Fibroblast of mammary gland (primary cell): ENCODE results near the gene SPTA1.

Experiments used
- DNase-seq: peaks from one replicate; pipeline ENCODE4 v3.0.0-alpha.2; 2010; ENCODE audit warnings: low read depth
- H3K4me3 ChIP-seq: 2 replicates; pipeline ENCODE4 v1.5.1; 2011; ENCODE audit warnings: low read depth, mild to moderate bottlenecking, low read length, moderate library complexity; ENCODE audit not compliant: control insufficient read depth
- TF ChIP-seq, protein P1 (sequence below): conservative IDR thresholded peaks from 2 replicates; pipeline ENCODE4 v1.5.1; 2011; ENCODE audit warnings: low read depth, low read length, inconsistent platforms; ENCODE audit not compliant: control insufficient read depth, insufficient read depth

SPTA1 gene

DNA sequence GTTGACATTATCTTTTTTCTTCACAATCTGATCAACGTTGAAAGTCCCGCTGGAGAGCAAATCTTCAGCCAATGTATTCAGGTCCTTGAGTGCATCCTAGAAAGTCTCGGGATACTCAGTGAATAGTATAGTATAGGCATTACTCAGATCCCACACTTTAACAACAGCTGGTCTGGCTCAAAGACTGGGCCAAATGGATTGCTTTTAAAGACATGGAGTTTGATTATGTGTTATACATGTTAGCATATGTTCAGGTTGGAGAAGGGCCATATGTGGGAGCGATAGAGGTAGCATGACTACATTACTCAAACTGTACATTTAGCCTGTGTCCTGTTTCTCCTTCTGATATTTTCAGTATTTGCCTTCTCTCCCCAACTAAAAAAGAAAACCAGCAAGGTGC lies 48.4 kb downstream of the SPTA1 start:
- TF ChIP-seq, protein P1, sequence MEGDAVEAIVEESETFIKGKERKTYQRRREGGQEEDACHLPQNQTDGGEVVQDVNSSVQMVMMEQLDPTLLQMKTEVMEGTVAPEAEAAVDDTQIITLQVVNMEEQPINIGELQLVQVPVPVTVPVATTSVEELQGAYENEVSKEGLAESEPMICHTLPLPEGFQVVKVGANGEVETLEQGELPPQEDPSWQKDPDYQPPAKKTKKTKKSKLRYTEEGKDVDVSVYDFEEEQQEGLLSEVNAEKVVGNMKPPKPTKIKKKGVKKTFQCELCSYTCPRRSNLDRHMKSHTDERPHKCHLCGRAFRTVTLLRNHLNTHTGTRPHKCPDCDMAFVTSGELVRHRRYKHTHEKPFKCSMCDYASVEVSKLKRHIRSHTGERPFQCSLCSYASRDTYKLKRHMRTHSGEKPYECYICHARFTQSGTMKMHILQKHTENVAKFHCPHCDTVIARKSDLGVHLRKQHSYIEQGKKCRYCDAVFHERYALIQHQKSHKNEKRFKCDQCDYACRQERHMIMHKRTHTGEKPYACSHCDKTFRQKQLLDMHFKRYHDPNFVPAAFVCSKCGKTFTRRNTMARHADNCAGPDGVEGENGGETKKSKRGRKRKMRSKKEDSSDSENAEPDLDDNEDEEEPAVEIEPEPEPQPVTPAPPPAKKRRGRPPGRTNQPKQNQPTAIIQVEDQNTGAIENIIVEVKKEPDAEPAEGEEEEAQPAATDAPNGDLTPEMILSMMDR = no peak
- no peak for DNase-seq
- H3K4me3 ChIP-seq = no peak overlapping the region

DNA sequence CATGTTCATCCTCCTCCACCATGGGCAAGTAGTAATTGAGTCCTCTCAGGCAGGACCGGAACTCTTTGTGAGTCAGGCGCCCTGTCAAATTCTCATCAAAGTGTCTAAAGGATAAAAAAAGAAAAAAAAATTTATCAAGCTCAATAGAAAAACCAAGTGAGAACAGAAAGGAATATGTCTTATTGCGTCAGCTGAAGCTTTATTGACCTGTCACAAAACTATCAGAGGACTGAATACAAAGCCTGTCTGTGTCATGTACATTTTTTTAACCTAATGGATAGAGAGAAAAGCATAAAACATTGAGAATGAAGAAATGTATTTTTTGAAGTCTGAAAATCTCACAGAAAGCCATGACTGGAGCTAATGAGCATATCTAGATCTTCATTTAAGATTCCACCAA lies 72.8 kb downstream of the SPTA1 start:
- DNase-seq = no peak
- no peak overlapping the region for H3K4me3 ChIP-seq
- TF ChIP-seq, protein P1 = no peak

DNA sequence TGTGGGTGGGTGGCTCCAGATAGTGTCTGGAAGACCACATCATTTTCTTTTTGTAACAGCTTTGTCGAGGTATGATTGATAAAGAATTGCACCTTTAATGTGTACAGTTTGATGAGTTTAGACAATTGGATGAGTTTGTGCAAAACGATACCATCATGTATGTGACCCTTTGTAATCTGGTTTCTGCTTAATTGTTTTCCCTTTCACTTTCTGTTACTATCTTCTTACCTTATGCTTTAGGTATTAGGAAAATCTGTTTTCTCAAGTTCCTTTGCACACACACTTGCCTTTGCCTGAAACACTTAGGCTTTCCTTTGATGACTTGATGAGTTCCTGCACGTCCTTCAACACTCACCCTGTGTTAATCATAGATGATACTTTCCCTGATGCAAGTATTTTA lies 74.6 kb downstream of the SPTA1 start:
- DNase-seq = no peak
- no peak overlapping the region for H3K4me3 ChIP-seq
- TF ChIP-seq, protein P1 = no peak

DNA sequence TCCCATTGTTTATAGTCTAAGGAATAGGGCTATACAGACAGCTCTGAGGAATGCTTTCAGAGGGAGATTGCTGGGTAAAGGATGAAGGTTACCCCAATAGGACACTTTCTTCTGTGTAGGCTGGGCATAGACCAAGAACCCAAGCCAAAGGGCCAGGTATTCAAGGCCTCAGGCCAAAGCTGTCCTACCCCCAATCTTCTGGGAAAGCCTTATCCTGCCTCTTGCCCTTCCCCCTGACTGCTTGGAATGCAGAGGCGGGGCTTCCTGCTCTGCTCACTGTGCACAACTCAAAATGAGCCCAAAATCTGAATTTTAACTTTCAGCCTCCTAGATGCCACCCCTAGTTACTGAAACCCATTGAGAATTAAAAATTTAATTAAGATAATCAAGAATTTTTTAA lies 79.2 kb downstream of the SPTA1 start:
- DNase-seq = no peak
- TF ChIP-seq, protein P1 = no peak
- H3K4me3 ChIP-seq = no peak overlapping the region

DNA sequence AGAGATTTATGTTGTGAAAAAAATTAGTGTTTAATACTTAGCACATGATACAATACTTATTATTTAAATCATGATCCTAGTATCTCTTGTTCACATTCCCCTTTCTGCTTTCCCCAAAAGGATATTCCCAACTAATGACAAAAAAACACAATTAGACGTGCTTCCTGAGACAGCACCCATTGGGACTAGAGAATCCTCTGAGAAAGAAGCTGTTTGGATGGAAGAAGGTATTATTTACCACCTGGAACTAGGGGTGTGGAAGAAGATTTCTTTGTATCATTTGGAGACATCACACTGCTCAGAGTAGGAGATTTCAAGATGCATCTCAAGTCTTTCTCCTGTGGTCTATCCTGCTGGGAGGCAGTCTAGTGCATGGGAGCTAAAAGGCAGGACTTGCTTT lies 81.5 kb downstream of the SPTA1 start, which contains the start of gene OR10Z1:
TSS of gene OR10Z1 (plus strand) at position 301 of the 400 bp plus-strand sequence. CDS start 1,171 bp downstream, outside the sequence.
- TF ChIP-seq, protein P1 = no peak
- no peak for DNase-seq
- H3K4me3 ChIP-seq = no peak within 1 kb of the TSS

DNA sequence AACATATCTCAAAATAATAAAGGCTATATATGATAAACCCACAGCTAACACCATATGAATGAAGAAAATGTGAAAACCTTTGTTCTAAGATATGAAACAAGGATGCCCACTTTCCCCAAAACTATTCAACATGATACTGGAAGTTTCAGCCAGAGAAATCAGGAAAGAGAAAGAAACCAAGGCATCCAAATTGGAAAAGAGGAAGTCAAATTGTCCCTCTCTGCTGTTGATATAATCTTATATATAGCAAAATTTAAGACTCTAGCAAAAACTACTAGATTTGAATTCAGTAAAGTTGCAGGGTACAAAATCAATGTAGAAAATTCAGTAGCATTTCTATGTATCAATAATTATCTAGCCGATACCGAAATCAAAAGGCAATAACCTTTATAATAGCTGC lies 85.8 kb downstream of the SPTA1 start:
- no peak for DNase-seq
- H3K4me3 ChIP-seq = no peak overlapping the region
- TF ChIP-seq, protein P1 = no peak

DNA sequence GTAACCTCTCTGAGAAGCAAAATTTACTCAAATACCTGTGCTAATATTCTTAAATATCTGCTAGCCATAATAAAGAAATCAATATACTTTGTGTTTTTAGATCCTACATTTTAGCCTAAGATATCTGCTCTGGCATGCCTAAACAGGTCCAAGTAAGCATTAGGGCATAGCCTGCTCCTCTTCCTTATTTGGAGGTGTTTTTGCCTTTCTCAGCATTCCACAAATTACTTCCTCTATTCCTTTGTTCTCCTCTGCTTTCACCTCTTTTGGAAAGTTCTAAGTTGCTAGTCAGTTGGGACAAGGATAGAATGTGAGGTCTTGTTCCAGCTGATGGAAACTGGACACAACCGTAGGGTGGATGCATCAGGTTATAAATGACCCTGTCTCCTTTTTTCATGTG lies 99.6 kb downstream of the SPTA1 start:
- H3K4me3 ChIP-seq = no peak overlapping the region
- no peak for DNase-seq
- TF ChIP-seq, protein P1 = no peak
